ENCODE measurements around the gene LHX4. TPM values are rescaled to one million over a fixed set of nuclear protein-coding genes. Genes with fewer than 3 reads are reported as not detected.

LHX4 gene
- total and polyA plus RNA-seq, 2 of the 8 experiments (the other 6 are each of a cell fraction or from before 2014, with no cell fraction given) = 0.85 to 4.9 TPM

GRCh38 chr1:180231936-180232335, 1.9 kb downstream of the LHX4 start:
- Histone ChIP-seq H3K23ac (ENCODE audit: insufficient read length) (no peak overlapping the region), H3K4me1 (replicated peaks in 1 of 4; ENCODE audit: control insufficient read depth in 3 of 4, insufficient read depth in 4 of 4, low read length in 3 of 4) (peaks cover 21 to 42% (median 28%) of the 10 kb centered on the region in 4 experiments), H3K4me2 (ENCODE audit: insufficient read depth in 1 of 2, low read depth in 2 of 2, low read length in 2 of 2) (peak overlapping the region; percentile 80 to 91), H3K9me3 (ENCODE audit: insufficient read depth in 2 of 2, low read depth in 1 of 2, low read length in 1 of 2) (peaks cover 0 to 4% of the 10 kb centered on the region in 2 experiments; a peak in 1 of 4 replicates), H3K4ac (replicated peaks; ENCODE audit: insufficient read length, low read depth, low read length) (no peak overlapping the region), H4K5ac (ENCODE audit: insufficient read length, low read depth, low read length) (no peak overlapping the region), H3K9ac (replicated peaks in 1 of 4; ENCODE audit: extremely low read depth in 1 of 4, low read depth in 3 of 4, low read length in 3 of 4) (no peak overlapping the region), H4K8ac (ENCODE audit: extremely low read depth, insufficient read depth, low read length) (peak overlapping the region; percentile 46; the same call in 1 of the 2 replicates), H3K36me3 (ENCODE audit: control insufficient read depth in 2 of 4, insufficient read depth in 4 of 4, low read length in 3 of 4) (no peaks in the 10 kb centered on the region; a peak in 1 of 8 replicates), H2BK12ac (ENCODE audit: low read depth, low read length) (peak overlapping the region; percentile 99), H3K27ac (ENCODE audit: low read depth, low read length) (no peak overlapping the region), H2BK20ac (ENCODE audit: low read length) (peak overlapping the region; percentile 68; the same call in 1 of the 2 replicates), H2BK5ac (ENCODE audit: low read depth, low read length) (peak overlapping the region; percentile 63), H3K56ac (replicated peaks; ENCODE audit: insufficient read length, low read depth, low read length) (no peak overlapping the region), H3K4me3 (ENCODE audit: extremely low read depth in 1 of 4, insufficient read depth in 2 of 4, low read depth in 3 of 4, low read length in 4 of 4) (peak overlapping the region; percentile 45 to 71 (median 62); a peak in 7 of 8 replicates), H3K18ac (ENCODE audit: extremely low read depth, low read length) (peak overlapping the region; percentile 88), H3K14ac (ENCODE audit: insufficient read length) (no peak overlapping the region), H2BK120ac (replicated peaks; ENCODE audit: low read depth, low read length) (no peak overlapping the region), H3K23me2 (ENCODE audit: low read depth, low read length) (peaks cover 41% of the 10 kb centered on the region; the same call in 1 of the 2 replicates), H3K27me3 (replicated peaks in 1 of 4; ENCODE audit: control insufficient read depth in 3 of 4, extremely low read depth in 1 of 4, insufficient read depth in 3 of 4, low read length in 3 of 4) (peaks cover 50 to 86% (median 79%) of the 10 kb centered on the region in 4 experiments), H2AFZ (ENCODE audit: low read length) (no peak overlapping the region), H4K91ac (replicated peaks; ENCODE audit: insufficient read length, low read length) (peak overlapping the region; percentile 1), H3K79me1 (ENCODE audit: low read depth, low read length) (peaks cover 2% of the 10 kb centered on the region; the same call in 1 of the 2 replicates), H3K79me2 (ENCODE audit: control insufficient read depth in 1 of 2, insufficient read depth in 2 of 2, low read length in 2 of 2) (no peaks in the 10 kb centered on the region), H4K20me1 (replicated peaks in 1 of 2; ENCODE audit: control insufficient read depth in 1 of 2, insufficient read depth in 2 of 2, low read length in 2 of 2) (peaks cover 0 to 13% of the 10 kb centered on the region in 2 experiments), H2BK15ac (ENCODE audit: low read length) (peak overlapping the region; percentile 5; the same call in 1 of the 2 replicates), H2AK5ac (ENCODE audit: low read depth, low read length) (peak overlapping the region; percentile 44)
- DNase-seq (ENCODE audit: low read depth in 1 of 2, low spot score in 2 of 2) = no peak
- POLR2A ChIA-PET (ENCODE audit: partially characterized antibody) = interaction anchor here (0.7 to 3.9 kb wide), 14 partner anchors 7 to 65 kb away, joined by 3 to 29 read pairs (median 6); no protein-coding TSS in a partner anchor
- CTCF ChIA-PET (ENCODE audit: partially characterized antibody) = interaction anchor here (0.9 to 6.9 kb wide), 21 partner anchors 8 to 80 kb away, joined by 3 to 65 read pairs (median 5); no protein-coding TSS in a partner anchor
- TF ChIP-seq POLR2A (IDR thresholded peaks at IDR 0.05; ENCODE audit: control extremely low read depth in 1 of 2, low read depth in 2 of 2, low read length in 2 of 2) = no peak
- no peak for FAIRE-seq
- 3% methylated on average over 14 of the region's 14 CpGs; no CpG with 5 or more reads in 1 of the 2 experiments for WGBS, 2 experiments (ENCODE audit: extremely low coverage in 1 of 2, insufficient coverage in 1 of 2, insufficient read length in 1 of 2, insufficient replicate concordance in 2 of 2, low coverage in 1 of 2, low lambda C conversion rate in 2 of 2, missing lambda C conversion rate in 1 of 2)

Measured in H1 (cell line).